CD14-positive monocyte (primary cell): ENCODE results near the gene CEP55. TPM values are rescaled to one million over a fixed set of nuclear protein-coding genes. Genes with fewer than 3 reads are reported as not detected.
"Not testable (repeated sequence)": the region's sequence is repeated elsewhere in the genome, so short reads cannot be mapped to it uniquely, and the experiment has no call there.

Source experiments
- DNase-seq, 3 donors: peaks; one replicate each; pipeline ENCODE4 v3.0.0-alpha.2; 2011 to 2022
- H2AFZ ChIP-seq: 2 replicates; pipeline ENCODE4 v1.6.0; 2012; ENCODE audit warnings: mild to moderate bottlenecking, low read depth, low read length, inconsistent platforms; ENCODE audit not compliant: insufficient read depth, poor library complexity, severe bottlenecking
- H3K27ac ChIP-seq, 2 donors: 1 replicate in 1 of 2; 2 replicates in 1 of 2; pipeline ENCODE4 v1.5.1; 2012 to 2013; ENCODE audit warnings: low read length in 2 of 2, control low read depth in 1 of 2, inconsistent platforms in 1 of 2, low read depth in 1 of 2, mild to moderate bottlenecking in 1 of 2
- H3K27me3 ChIP-seq, 2 donors: one replicate each; pipeline versions ENCODE4 v1.6.0 to v1.6.1; 2011 to 2013; ENCODE audit warnings: low read length in 2 of 2; ENCODE audit not compliant: control insufficient read depth in 2 of 2, insufficient read depth in 2 of 2
- H3K36me3 ChIP-seq, 2 donors: replicated peaks in 1 of 2; 1 replicate in 1 of 2; 2 replicates in 1 of 2; pipeline versions ENCODE4 v1.5.1 to v1.6.1; 2012 to 2013; ENCODE audit warnings: low read length in 2 of 2, control low read depth in 1 of 2, inconsistent platforms in 1 of 2, mild to moderate bottlenecking in 1 of 2; ENCODE audit not compliant: insufficient read depth in 2 of 2, control insufficient read depth in 1 of 2
- H3K4me1 ChIP-seq, 2 donors: 1 replicate in 1 of 2; 2 replicates in 1 of 2; pipeline versions ENCODE4 v1.5.1 to v1.6.1; 2012 to 2013; ENCODE audit warnings: low read length in 2 of 2, control low read depth in 1 of 2, inconsistent platforms in 1 of 2, mild to moderate bottlenecking in 1 of 2, moderate library complexity in 1 of 2; ENCODE audit not compliant: insufficient read depth in 2 of 2, control insufficient read depth in 1 of 2
- H3K4me2 ChIP-seq: replicated peaks from 2 replicates; pipeline ENCODE3; 2012; ENCODE audit warnings: low read length, moderate library complexity, mild to moderate bottlenecking; ENCODE audit not compliant: poor library complexity, severe bottlenecking; ENCODE audit errors: extremely low read depth
- H3K4me3 ChIP-seq, 3 experiments: fragments of 200-600 bp in 1 of 3; sonication (generic) in 1 of 3; replicated peaks in 1 of 3; 1 replicate in 2 of 3; 2 replicates in 1 of 3; pipeline ENCODE4 v1.5.1; 2011 to 2013; ENCODE audit warnings: low read length in 3 of 3, mild to moderate bottlenecking in 3 of 3, control low read depth in 2 of 3, low read depth in 2 of 3, inconsistent platforms in 1 of 3, moderate library complexity in 1 of 3
- H3K79me2 ChIP-seq: 2 replicates; pipeline ENCODE4 v1.6.0; 2012; ENCODE audit warnings: mild to moderate bottlenecking, control low read depth, inconsistent platforms, low read length, moderate library complexity; ENCODE audit not compliant: insufficient read depth
- H3K9ac ChIP-seq: 2 replicates; pipeline ENCODE4 v1.6.0; 2017; ENCODE audit warnings: low read length, mild to moderate bottlenecking; ENCODE audit not compliant: insufficient read depth, poor library complexity, severe bottlenecking
- H3K9me3 ChIP-seq, 2 donors: replicated peaks in 1 of 2; 1 replicate in 1 of 2; 2 replicates in 1 of 2; pipeline versions ENCODE4 v1.5.1 to v1.6.1; 2012 to 2013; ENCODE audit warnings: low read length in 2 of 2, control low read depth in 1 of 2; ENCODE audit not compliant: control insufficient read depth in 1 of 2, insufficient read depth in 1 of 2
- H4K20me1 ChIP-seq: 2 replicates; pipeline ENCODE4 v1.6.0; 2012; ENCODE audit warnings: mild to moderate bottlenecking, low read length, control low read depth, moderate library complexity; ENCODE audit not compliant: insufficient read depth
- H3K27ac Mint-ChIP-seq, 7 donors: one replicate each; pipeline ENCODE4 v1.8.0; 2020; ENCODE audit warnings: mild to moderate bottlenecking in 7 of 7, mixed read lengths in 7 of 7, moderate library complexity in 6 of 7, inconsistent platforms in 2 of 7
- H3K27me3 Mint-ChIP-seq, 3 donors: one replicate each; pipeline ENCODE4 v1.8.0; 2021 to 2022; ENCODE audit warnings: low read depth in 3 of 3, mild to moderate bottlenecking in 3 of 3, mixed read lengths in 3 of 3, moderate library complexity in 3 of 3, inconsistent platforms in 1 of 3
- H3K36me3 Mint-ChIP-seq, 2 donors: one replicate each; pipeline ENCODE4 v1.8.0; 2020; ENCODE audit warnings: mixed read lengths in 2 of 2, inconsistent platforms in 1 of 2, mild to moderate bottlenecking in 1 of 2
- H3K4me1 Mint-ChIP-seq: one replicate; pipeline ENCODE4 v1.8.0; 2020; ENCODE audit warnings: mild to moderate bottlenecking, mixed read lengths
- H3K4me3 Mint-ChIP-seq, 2 donors: one replicate each; pipeline ENCODE4 v1.8.0; 2020; ENCODE audit warnings: mild to moderate bottlenecking in 2 of 2, mixed read lengths in 2 of 2, moderate library complexity in 1 of 2
- H3K9me3 Mint-ChIP-seq, 7 donors: one replicate each; pipeline ENCODE4 v1.8.0; 2020 to 2022; ENCODE audit warnings: mixed read lengths in 7 of 7, mild to moderate bottlenecking in 6 of 7, moderate library complexity in 6 of 7, inconsistent platforms in 2 of 7
- CTCF ChIP-seq: fragments of 200-600 bp; IDR thresholded peaks from one replicate; pipeline ENCODE4 v1.8.0; 2022; ENCODE audit warnings: antibody characterized with exemption, mild to moderate bottlenecking
- WGBS: methylation state at CpG from one replicate; pipeline ENCODE4 v1.1.5; 2013; ENCODE audit warnings: missing lambda C conversion rate; ENCODE audit not compliant: insufficient coverage; 5-methylcytosine and 5-hydroxymethylcytosine counted together
- intact Hi-C, 2 donors: fragments of 100-400 bp; cut with micrococcal nuclease; formaldehyde crosslinking; loops; one replicate each; pipeline versions ENCODE4 v1.15.0 to v1.15.1; 2023
- polyA plus RNA-seq, 3 donors: library from polyadenylated mRNA; depleted of rRNA in 1 of 3; unstranded in 2 of 3; stranded (reverse) in 1 of 3; fragments of 300-500 nt in 2 of 3; fragments of >200 nt in 1 of 3; fragmentation: Illumina TruSeq in 2 of 3; gene quantifications; 1 replicate in 2 of 3; 2 replicates in 1 of 3; pipeline ENCODE4 v1.2.3, GENCODE V29; 2012 to 2021

The CEP55 gene
- polyA plus RNA-seq, 3 donors = 0.05 to 0.26 TPM; not detected in 1

GRCh38 chr10:93464776-93465388, 31.5 kb upstream of the CEP55 start:
- Histone ChIP-seq H3K36me3 (peaks cover 11 to 29% of the 10 kb centered on the region in 2 donors), H2AFZ (no peak overlapping the region), H4K20me1 (peaks cover 19% of the 10 kb centered on the region), H3K4me2 (peak overlapping the region; percentile 54), H3K27ac (peak overlapping the region in 1 of 2 donors; percentile 81), H3K4me1 (peaks cover 55 to 58% of the 10 kb centered on the region in 2 donors), H3K9me3 (no peaks in the 10 kb centered on the region), H3K79me2 (peaks cover 72% of the 10 kb centered on the region), H3K27me3 (no peaks in the 10 kb centered on the region), H3K4me3 (peak overlapping the region in 1 of 3 experiments; percentile 37), H3K9ac (no peak overlapping the region)
- H3K27ac Mint-ChIP-seq = peak overlapping the region; percentile 59 to 96 (median 90)
- H3K9me3 Mint-ChIP-seq = peaks cover 0 to 1% (median 0%) of the 10 kb centered on the region in 7 donors
- peak in 2 of 3 donors; percentile 41 to 44 for DNase-seq
- peaks cover 63% of the 10 kb centered on the region for H3K4me1 Mint-ChIP-seq
- peaks cover 0 to 2% (median 2%) of the 10 kb centered on the region in 3 donors for H3K27me3 Mint-ChIP-seq
- TF ChIP-seq CTCF = no peak
- peaks cover 28 to 34% of the 10 kb centered on the region in 2 donors for H3K36me3 Mint-ChIP-seq
- intact Hi-C loops = no loop called here
- H3K4me3 Mint-ChIP-seq = no peak overlapping the region
- WGBS = 17% methylated on average over 1 of the region's 5 CpGs

GRCh38 chr10:93465806-93466675, 30.4 kb upstream of the CEP55 start:
- H3K27ac ChIP-seq = peak overlapping the region; percentile 32 to 74
- Mint-ChIP-seq H3K27ac (peak overlapping the region; percentile 55 to 80 (median 68)), H3K4me3 (no peak overlapping the region), H3K4me1 (peaks cover 65% of the 10 kb centered on the region), H3K27me3 (peaks cover 0 to 2% (median 2%) of the 10 kb centered on the region in 3 donors), H3K9me3 (peaks cover 0 to 2% (median 0%) of the 10 kb centered on the region in 7 donors), H3K36me3 (peaks cover 23 to 27% of the 10 kb centered on the region in 2 donors)
- peaks cover 7 to 23% of the 10 kb centered on the region in 2 donors for H3K36me3 ChIP-seq
- intact Hi-C loops = no loop called here
- H3K4me2 ChIP-seq = no peak overlapping the region
- H3K9me3 ChIP-seq = no peaks in the 10 kb centered on the region
- no peak overlapping the region for H2AFZ ChIP-seq
- TF ChIP-seq CTCF = no peak
- H3K4me3 ChIP-seq = no peak overlapping the region
- WGBS = 57% methylated on average over 7 of the region's 8 CpGs
- H3K9ac ChIP-seq = no peak overlapping the region
- peaks cover 75% of the 10 kb centered on the region for H3K79me2 ChIP-seq
- H3K27me3 ChIP-seq = no peaks in the 10 kb centered on the region
- H3K4me1 ChIP-seq = peaks cover 61 to 66% of the 10 kb centered on the region in 2 donors
- H4K20me1 ChIP-seq = peaks cover 16% of the 10 kb centered on the region
- peak in 2 of 3 donors; percentile 55 to 58 for DNase-seq

GRCh38 chr10:93467635-93468034, 28.8 kb upstream of the CEP55 start:
- Histone ChIP-seq H4K20me1 (peaks cover 21% of the 10 kb centered on the region), H3K4me1 (peaks cover 64 to 67% of the 10 kb centered on the region in 2 donors), H3K79me2 (peaks cover 71% of the 10 kb centered on the region), H3K36me3 (peaks cover 7 to 23% of the 10 kb centered on the region in 2 donors)
- H3K9me3 Mint-ChIP-seq, H3K27ac Mint-ChIP-seq, H3K9ac ChIP-seq, H2AFZ ChIP-seq, intact Hi-C loops, DNase-seq, H3K9me3 ChIP-seq, H3K27me3 Mint-ChIP-seq, H3K27ac ChIP-seq, H3K4me3 ChIP-seq, H3K4me2 ChIP-seq, H3K27me3 ChIP-seq, H3K4me3 Mint-ChIP-seq: not testable (repeated sequence)
- peaks cover 18 to 25% of the 10 kb centered on the region in 2 donors for H3K36me3 Mint-ChIP-seq
- WGBS = no CpG with 5 or more reads among the region's 4 CpGs
- H3K4me1 Mint-ChIP-seq = peaks cover 62% of the 10 kb centered on the region
